A673 (cell line): ENCODE measurements around the gene OARD1. TPM values are rescaled to one million over a fixed set of nuclear protein-coding genes. Genes with fewer than 3 reads are reported as not detected.

ENCODE experiments used
- BruUV-seq: library from RNA; stranded (reverse); fragments of 400-500 nt; replicated peaks from 2 replicates; lab custom pipeline; 2021; lab: Mats Ljungman, UMichigan
- CTCF ChIA-PET: fragments of 300-600 bp; sonication (Branson Sonifier 250); formaldehyde crosslinking; loops from one replicate; lab custom pipeline; 2022; ENCODE audit warnings: antibody characterized with exemption; lab: Charles Lee
- POLR2A ChIA-PET: fragments of 300-600 bp; sonication (Branson Sonifier 250); formaldehyde crosslinking; loops from one replicate; lab custom pipeline; 2022; ENCODE audit warnings: antibody characterized with exemption; ENCODE audit not compliant: low non-redundant PET; lab: Charles Lee
- DNase-seq: peaks from one replicate; pipeline ENCODE4 v3.0.0-alpha.2; 2015; ENCODE audit warnings: low spot score
- H3K27ac ChIP-seq: fragments of 200-600 bp; sonication (generic); 2 replicates; pipeline ENCODE4 v1.5.1; 2016; ENCODE audit warnings: mixed run types, low read depth, mild to moderate bottlenecking, mixed read lengths, antibody characterized with exemption, low read length; ENCODE audit not compliant: poor library complexity, severe bottlenecking
- H3K27me3 ChIP-seq: fragments of 200-600 bp; sonication (generic); replicated peaks from 2 replicates; pipeline ENCODE4 v1.6.1; 2017; ENCODE audit warnings: mixed run types, low read depth, mild to moderate bottlenecking, mixed read lengths, antibody characterized with exemption, low read length; ENCODE audit not compliant: insufficient read depth, poor library complexity
- H3K36me3 ChIP-seq: fragments of 200-600 bp; sonication (generic); 2 replicates; pipeline ENCODE4 v1.6.1; 2016; ENCODE audit warnings: mixed run types, mild to moderate bottlenecking, mixed read lengths, antibody characterized with exemption, low read length; ENCODE audit not compliant: insufficient read depth, poor library complexity, severe bottlenecking
- H3K4me1 ChIP-seq: fragments of 200-600 bp; sonication (generic); 2 replicates; pipeline ENCODE4 v1.6.1; 2017; ENCODE audit warnings: mixed run types, mild to moderate bottlenecking, mixed read lengths, antibody characterized with exemption, low read length; ENCODE audit not compliant: insufficient read depth, poor library complexity, severe bottlenecking
- H3K4me3 ChIP-seq: fragments of 200-600 bp; sonication (generic); 2 replicates; pipeline ENCODE4 v1.5.1; 2016; ENCODE audit warnings: low read depth, mixed run types, mild to moderate bottlenecking, mixed read lengths, low read length; ENCODE audit not compliant: poor library complexity, severe bottlenecking
- H3K9me3 ChIP-seq: fragments of 200-600 bp; sonication (generic); 2 replicates; pipeline ENCODE4 v1.6.1; 2016; ENCODE audit warnings: mixed run types, low read depth, mild to moderate bottlenecking, mixed read lengths, antibody characterized with exemption, low read length; ENCODE audit not compliant: poor library complexity, severe bottlenecking
- CTCF ChIP-seq: fragments of 300-800, 200-600 bp; sonication (generic); conservative IDR thresholded peaks from 2 replicates; pipeline ENCODE4 v1.5.1; 2017; ENCODE audit warnings: low read depth, mild to moderate bottlenecking, antibody characterized with exemption, low read length, moderate library complexity, mixed read lengths
- EZH2 ChIP-seq: fragments of 200-600 bp; sonication (generic); IDR thresholded peaks from 2 replicates; pipeline ENCODE4 v1.6.1; 2017; ENCODE audit warnings: borderline replicate concordance, low read depth, mild to moderate bottlenecking, mixed read lengths, antibody characterized with exemption, low read length; ENCODE audit not compliant: poor library complexity, severe bottlenecking
- intact Hi-C: fragments of 100-400 bp; cut with micrococcal nuclease; formaldehyde crosslinking; loops from one replicate; pipeline ENCODE4 v1.10.0; 2022; ENCODE audit not compliant: unreplicated experiment
- total RNA-seq: library from RNA; stranded (reverse); gene quantifications from 2 replicates; pipeline ENCODE4 v1.2.3, GENCODE V29; 2021

OARD1 gene
- total RNA-seq, 1 experiment from 2014 or later, result 27.3 TPM

DNA sequence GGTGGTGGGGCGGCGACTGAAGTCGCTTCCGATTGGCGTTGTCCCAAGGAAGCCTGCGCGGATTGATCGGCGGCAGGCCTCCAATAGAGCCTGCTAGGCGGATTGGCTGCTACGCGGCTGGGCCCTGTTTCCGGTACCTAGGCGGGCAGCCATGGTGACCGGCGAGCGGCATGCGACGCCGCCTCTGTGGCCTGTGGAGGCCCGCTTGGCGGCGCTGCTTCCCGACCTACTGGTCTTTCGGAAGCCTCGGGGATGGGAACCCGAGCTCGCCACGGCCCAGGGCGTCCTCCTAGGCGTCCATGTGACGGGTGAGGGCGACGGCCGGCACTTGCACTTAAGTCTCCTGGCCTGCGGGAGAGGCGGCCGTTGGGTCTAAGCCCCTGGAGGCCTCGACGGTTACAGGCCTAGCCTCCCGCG is 28.7 kb upstream of the OARD1 start:
- intact Hi-C loops, result no loop called here
- no peak for TF ChIP-seq EZH2
- no peak for TF ChIP-seq CTCF
- CTCF ChIA-PET, result no interaction called here
- no peak for DNase-seq
- Histone ChIP-seq H3K4me1 (no peaks in the 10 kb centered on the region), H3K27ac (no peak overlapping the region), H3K9me3 (no peaks in the 10 kb centered on the region), H3K4me3 (no peak overlapping the region), H3K36me3 (peaks cover 47% of the 10 kb centered on the region), H3K27me3 (no peaks in the 10 kb centered on the region)
- POLR2A ChIA-PET, result no interaction called here
- BruUV-seq, result no TSS peak

DNA sequence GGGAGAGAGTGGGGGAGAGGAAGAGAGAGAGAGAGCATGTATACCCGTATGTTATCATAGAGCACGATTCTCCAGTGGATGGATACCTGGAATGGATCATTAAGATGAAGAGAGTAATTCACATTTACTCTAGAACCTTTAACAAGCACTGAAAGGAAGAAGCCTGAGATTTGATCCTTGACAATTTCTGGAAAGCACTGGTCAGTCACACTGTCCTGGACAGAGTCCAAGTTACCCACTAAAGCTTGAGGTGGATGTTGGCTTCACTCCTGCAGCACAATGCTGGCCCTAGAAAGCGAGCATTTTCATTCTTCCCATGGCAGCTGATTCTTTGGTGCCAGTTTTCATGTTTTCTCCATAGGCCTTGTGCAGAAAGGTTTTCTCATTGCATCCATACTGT is 26.2 kb upstream of the OARD1 start:
- CTCF ChIA-PET, result no interaction called here
- POLR2A ChIA-PET, result no interaction called here
- DNase-seq, result no peak

GRCh38 chr6:41097467-41098090 is 25.4 kb upstream of the OARD1 start:
- Histone ChIP-seq H3K4me3 (no peak overlapping the region), H3K27me3 (no peaks in the 10 kb centered on the region), H3K9me3 (no peaks in the 10 kb centered on the region), H3K36me3 (peaks cover 80% of the 10 kb centered on the region), H3K4me1 (no peaks in the 10 kb centered on the region), H3K27ac (no peak overlapping the region)
- intact Hi-C loops, result no loop called here
- BruUV-seq, result no TSS peak
- DNase-seq, result peak; percentile 25
- POLR2A ChIA-PET, result no interaction called here
- CTCF ChIA-PET, result no interaction called here
- TF ChIP-seq CTCF (no peak), EZH2 (no peak)

More for the DNA sequence above, 26.2 kb upstream of the OARD1 start:
- Histone ChIP-seq H3K4me1 (no peaks in the 10 kb centered on the region), H3K27me3 (no peaks in the 10 kb centered on the region), H3K4me3 (no peak overlapping the region), H3K36me3 (peaks cover 72% of the 10 kb centered on the region), H3K27ac (no peak overlapping the region), H3K9me3 (no peaks in the 10 kb centered on the region)
- intact Hi-C loops, result no loop called here
- BruUV-seq, result TSS peak; percentile 17
- TF ChIP-seq CTCF (no peak), EZH2 (no peak)
